IMR-90 (cell line): ENCODE data around the gene ARHGAP8. TPM values are rescaled to one million over a fixed set of nuclear protein-coding genes. Genes with fewer than 3 reads are reported as not detected.

Experiments used
- ATAC-seq: fragments of 200-7000 bp; cut with Tn5 transposase; 2 replicates; pipeline ENCODE4 v1.9.1; 2020; ENCODE audit warnings: low read depth, mild to moderate bottlenecking, moderate library complexity
- BruUV-seq: library from RNA; stranded (reverse); fragments of 400-500 nt; replicated peaks from 2 replicates; lab custom pipeline; 2021; lab: Mats Ljungman, UMichigan
- CTCF ChIA-PET: fragments of 300-600 bp; formaldehyde crosslinking; extraction: SDS; loops from one replicate; lab custom pipeline; 2021; ENCODE audit warnings: antibody characterized with exemption; lab: Yijun Ruan, JAX
- POLR2A ChIA-PET: fragments of 300-600 bp; sonication (Branson Sonifier 250); formaldehyde crosslinking; loops from one replicate; lab custom pipeline; 2022; ENCODE audit warnings: antibody characterized with exemption; ENCODE audit not compliant: unreplicated experiment; lab: Charles Lee
- DNase-seq: peaks from one replicate; pipeline ENCODE4 v3.0.0; 2013
- H2AFZ ChIP-seq: replicated peaks from 2 replicates; pipeline ENCODE3; 2013; ENCODE audit warnings: low read length, mild to moderate bottlenecking; ENCODE audit not compliant: poor library complexity
- H2AK5ac ChIP-seq: 2 replicates; pipeline ENCODE4 v1.6.1; 2013; ENCODE audit warnings: low read depth, low read length, inconsistent platforms
- H2AK9ac ChIP-seq: replicated peaks from 2 replicates; pipeline ENCODE3; 2013; ENCODE audit warnings: mild to moderate bottlenecking, low read depth, low read length, moderate library complexity; ENCODE audit not compliant: poor library complexity
- H2BK120ac ChIP-seq: 2 replicates; pipeline ENCODE4 v1.6.1; 2013; ENCODE audit warnings: low read depth, low read length, inconsistent platforms
- H2BK15ac ChIP-seq: 3 replicates; pipeline ENCODE4 v1.6.1; 2013; ENCODE audit warnings: low read depth, low read length, inconsistent platforms
- H2BK20ac ChIP-seq: 2 replicates; pipeline ENCODE4 v1.6.1; 2013; ENCODE audit warnings: low read depth, mild to moderate bottlenecking, inconsistent platforms, low read length, moderate library complexity
- H2BK5ac ChIP-seq: 2 replicates; pipeline ENCODE4 v1.6.1; 2013; ENCODE audit warnings: mild to moderate bottlenecking, low read depth, low read length, inconsistent platforms; ENCODE audit not compliant: poor library complexity, severe bottlenecking
- H3K14ac ChIP-seq: replicated peaks from 2 replicates; pipeline ENCODE4 v1.6.1; 2013; ENCODE audit warnings: low read depth, low read length, inconsistent platforms
- H3K18ac ChIP-seq: 2 replicates; pipeline ENCODE4 v1.6.1; 2013; ENCODE audit warnings: low read depth, low read length, control low read depth
- H3K23ac ChIP-seq: 2 replicates; pipeline ENCODE4 v1.6.1; 2013; ENCODE audit warnings: low read depth, low read length, inconsistent platforms
- H3K27ac ChIP-seq: 2 replicates; pipeline ENCODE4 v1.5.1; 2013; ENCODE audit warnings: mild to moderate bottlenecking, control low read depth, low read length; ENCODE audit not compliant: insufficient read depth
- H3K27me3 ChIP-seq: 2 replicates; pipeline ENCODE4 v1.6.1; 2013; ENCODE audit warnings: low read length; ENCODE audit not compliant: control insufficient read depth, insufficient read depth
- H3K36me3 ChIP-seq: 2 replicates; pipeline ENCODE4 v1.6.1; 2013; ENCODE audit warnings: low read length, mixed read lengths; ENCODE audit not compliant: control insufficient read depth, insufficient read depth
- H3K4ac ChIP-seq: 2 replicates; pipeline ENCODE4 v1.6.1; 2013; ENCODE audit warnings: low read depth, low read length, inconsistent platforms
- H3K4me1 ChIP-seq: 2 replicates; pipeline ENCODE4 v1.6.1; 2013; ENCODE audit warnings: low read length, mixed read lengths; ENCODE audit not compliant: control insufficient read depth, insufficient read depth
- H3K4me2 ChIP-seq: 2 replicates; pipeline ENCODE4 v1.6.1; 2013; ENCODE audit warnings: low read depth, mild to moderate bottlenecking, control low read depth, low read length, moderate library complexity
- H3K4me3 ChIP-seq: 2 replicates; pipeline ENCODE4 v1.5.1; 2013; ENCODE audit warnings: low read depth, mild to moderate bottlenecking, control low read depth, low read length, moderate library complexity; ENCODE audit not compliant: insufficient read depth
- H3K56ac ChIP-seq: 2 replicates; pipeline ENCODE4 v1.6.1; 2013; ENCODE audit warnings: low read length, inconsistent platforms; ENCODE audit not compliant: insufficient read depth; ENCODE audit errors: extremely low read depth
- H3K79me1 ChIP-seq, 2 experiments: 2 replicates each; pipeline ENCODE4 v1.6.1; 2013; ENCODE audit warnings: low read length in 2 of 2, inconsistent platforms in 1 of 2, low read depth in 1 of 2
- H3K9ac ChIP-seq: 2 replicates; pipeline ENCODE4 v1.6.1; 2013; ENCODE audit warnings: low read depth, low read length, control low read depth
- H3K9me1 ChIP-seq: 2 replicates; pipeline ENCODE4 v1.6.1; 2013; ENCODE audit warnings: low read length, inconsistent platforms; ENCODE audit not compliant: insufficient read depth
- H3K9me3 ChIP-seq: 2 replicates; pipeline ENCODE4 v1.6.1; 2013; ENCODE audit warnings: low read length; ENCODE audit not compliant: control insufficient read depth, insufficient read depth
- H4K20me1 ChIP-seq: 2 replicates; pipeline ENCODE4 v1.6.1; 2013; ENCODE audit warnings: low read length, inconsistent platforms; ENCODE audit not compliant: insufficient read depth
- H4K5ac ChIP-seq: 2 replicates; pipeline ENCODE4 v1.6.1; 2013; ENCODE audit warnings: mild to moderate bottlenecking, low read depth, low read length, control low read depth
- H4K8ac ChIP-seq, 2 experiments: 2 replicates each; pipeline ENCODE4 v1.6.1; 2013; ENCODE audit warnings: low read depth in 2 of 2, low read length in 2 of 2, control low read depth in 1 of 2, inconsistent platforms in 1 of 2
- H4K91ac ChIP-seq: 2 replicates; pipeline ENCODE4 v1.6.1; 2013; ENCODE audit warnings: low read depth, low read length, inconsistent platforms; ENCODE audit not compliant: insufficient read depth
- BHLHE40 ChIP-seq: fragments of 150-350 bp; IDR thresholded peaks from 2 replicates; pipeline ENCODE4 v1.6.1; 2016; ENCODE audit warnings: mild to moderate bottlenecking, low read depth, low read length
- CEBPB ChIP-seq: IDR thresholded peaks from 2 replicates; pipeline ENCODE4 v1.6.1; 2012; ENCODE audit warnings: low read depth, low read length, improper control_type of control experiment
- CHD1 ChIP-seq: IDR thresholded peaks from 2 replicates; pipeline ENCODE4 v1.6.1; 2012; ENCODE audit warnings: low read depth, low read length, improper control_type of control experiment
- FOS ChIP-seq: fragments of 150-350 bp; IDR thresholded peaks from 2 replicates; pipeline ENCODE4 v1.6.1; 2016; ENCODE audit warnings: low read depth, low read length
- MAFK ChIP-seq: IDR thresholded peaks from 2 replicates; pipeline ENCODE4 v1.6.1; 2012; ENCODE audit warnings: low read depth, low read length, improper control_type of control experiment
- MAZ ChIP-seq: IDR thresholded peaks from 2 replicates; pipeline ENCODE4 v1.6.1; 2012; ENCODE audit warnings: low read depth, mild to moderate bottlenecking, low read length, improper control_type of control experiment, moderate library complexity, borderline replicate concordance
- MXI1 ChIP-seq: IDR thresholded peaks from 2 replicates; pipeline ENCODE4 v1.6.1; 2012; ENCODE audit warnings: low read depth, mild to moderate bottlenecking, low read length, moderate library complexity, borderline replicate concordance
- NFE2L2 ChIP-seq: fragments of 150-350 bp; IDR thresholded peaks from 2 replicates; pipeline ENCODE4 v1.6.1; 2016; ENCODE audit warnings: low read depth, mild to moderate bottlenecking, low read length
- POLR2A ChIP-seq: IDR thresholded peaks from 2 replicates; pipeline ENCODE4 v1.6.1; 2012; ENCODE audit warnings: mild to moderate bottlenecking, low read depth, low read length
- RAD21 ChIP-seq: IDR thresholded peaks from 2 replicates; pipeline ENCODE4 v1.6.1; 2012; ENCODE audit warnings: low read length, improper control_type of control experiment
- RCOR1 ChIP-seq: IDR thresholded peaks from 2 replicates; pipeline ENCODE4 v1.6.1; 2012; ENCODE audit warnings: mild to moderate bottlenecking, low read length, improper control_type of control experiment; ENCODE audit not compliant: insufficient replicate concordance
- RFX5 ChIP-seq: IDR thresholded peaks from 2 replicates; pipeline ENCODE4 v1.8.0; 2012; ENCODE audit warnings: low read depth, mild to moderate bottlenecking, low read length, moderate library complexity
- USF2 ChIP-seq: fragments of 150-350 bp; IDR thresholded peaks from 2 replicates; pipeline ENCODE4 v1.6.1; 2017; ENCODE audit warnings: mild to moderate bottlenecking, antibody characterized with exemption, low read length, low read depth
- WGBS, 2 experiments: methylation state at CpG; one replicate each; pipeline versions ENCODE4 v1.1.5 to v1.1.7; 2013; ENCODE audit warnings: missing lambda C conversion rate in 2 of 2; ENCODE audit not compliant: insufficient read length in 1 of 2; ENCODE audit errors: extremely low coverage in 2 of 2; 5-methylcytosine and 5-hydroxymethylcytosine counted together
- dilution Hi-C: fragments of 300-500 bp; cut with HindIII; formaldehyde crosslinking; loops from one replicate; pipeline ENCODE4 v1.14.3; 2018; ENCODE audit warnings: low sequenced_read_pairs; ENCODE audit not compliant: unreplicated experiment
- in situ Hi-C: fragments of 300-500 bp; cut with MboI; formaldehyde crosslinking; loops from 3 replicates; pipeline ENCODE4 v1.14.3; 2019; ENCODE audit warnings: low sequenced_read_pairs, inconsistent platforms, mixed read lengths
- intact Hi-C: fragments of 100-400 bp; cut with micrococcal nuclease; formaldehyde crosslinking; loops from 2 replicates; pipeline ENCODE4 v1.10.0; 2022
- polyA plus RNA-seq, 3 experiments: library from polyadenylated mRNA; depleted of rRNA; stranded (reverse); fragments of >200 nt; gene quantifications; 2 replicates each; pipeline ENCODE4 v1.2.3, GENCODE V29; 2012; ENCODE audit warnings: low replicate concordance in 1 of 3
- total RNA-seq: library from RNA; depleted of rRNA; stranded (reverse); fragments of >200 nt; gene quantifications from 2 replicates; pipeline ENCODE4 v1.2.3, GENCODE V29; 2012
- TF ChIP-seq, protein P1 (sequence below): conservative IDR thresholded peaks from 2 replicates; pipeline ENCODE4 v1.5.1; 2012; ENCODE audit warnings: mild to moderate bottlenecking, low read depth, low read length, improper control_type of control experiment

ARHGAP8 gene
- total and polyA plus RNA-seq, 2 of the 4 experiments (the other 2 are of a cell fraction): 0.18 to 0.21 TPM

DNA sequence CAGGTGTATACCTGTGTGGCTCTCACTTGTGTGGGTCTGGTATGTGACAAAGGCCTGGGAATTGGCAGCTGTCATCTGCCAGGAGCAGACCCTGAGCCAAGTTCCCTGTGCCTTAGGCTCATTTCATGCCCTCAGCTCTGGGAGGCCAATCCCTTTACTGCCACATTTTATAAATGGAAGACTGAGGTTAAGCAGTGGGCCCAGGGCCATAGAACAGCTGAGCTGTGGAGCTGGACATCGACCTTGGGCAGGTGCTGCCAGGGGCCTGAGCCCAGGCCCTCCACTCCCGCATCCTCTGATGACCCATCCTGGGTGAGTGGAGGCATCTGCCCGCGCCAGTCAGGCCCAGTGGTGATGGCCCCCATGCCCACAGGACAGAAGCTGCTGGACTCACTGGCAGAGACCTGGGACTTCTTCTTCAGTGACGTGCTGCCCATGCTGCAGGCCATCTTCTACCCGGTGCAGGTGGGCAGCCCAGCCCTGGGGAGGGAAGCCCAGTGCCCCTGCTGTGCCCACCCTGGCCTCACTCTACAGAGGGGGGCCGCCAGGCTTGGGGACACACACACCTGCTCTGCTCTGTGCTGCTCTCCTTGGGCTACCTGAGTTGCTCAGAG is 20.9 kb upstream of the ARHGAP8 start (continued):
- no peak for TF ChIP-seq RCOR1
- no peak for TF ChIP-seq MAFK
- TF ChIP-seq NFE2L2: no peak

- no peak overlapping the region for H3K4me2 ChIP-seq
- intact Hi-C loops (loop anchor here (5.0 kb wide), 1 partner anchor 180 kb away; no protein-coding TSS in a partner anchor), dilution Hi-C loops (no loop called here), in situ Hi-C loops (no loop called here)
- H3K36me3 ChIP-seq: peaks cover 19% of the 10 kb centered on the region
- no peak overlapping the region for H2AK5ac ChIP-seq
- no peak overlapping the region for H2BK15ac ChIP-seq
- no peak overlapping the region for H3K14ac ChIP-seq
- H3K9me3 ChIP-seq: no peaks in the 10 kb centered on the region
- no peak overlapping the region for H3K27ac ChIP-seq
- H3K4me1 ChIP-seq: peaks cover 22% of the 10 kb centered on the region
- peaks cover 21% of the 10 kb centered on the region for H4K20me1 ChIP-seq
- no peak overlapping the region for H3K56ac ChIP-seq
- no TSS peak for BruUV-seq
- H3K9ac ChIP-seq: no peak overlapping the region
- H3K9me1 ChIP-seq: peaks cover 11% of the 10 kb centered on the region
- no peak overlapping the region for H3K23ac ChIP-seq
- H2BK20ac ChIP-seq: no peak overlapping the region
- POLR2A ChIA-PET: no interaction called here
- DNase-seq: no peak
- H3K4ac ChIP-seq: no peak overlapping the region
- H2AFZ ChIP-seq: peak overlapping the region; percentile 32
- no peak overlapping the region for H2BK120ac ChIP-seq
- H4K8ac ChIP-seq: no peak overlapping the region
- no peak overlapping the region for H4K91ac ChIP-seq
- no peak for ATAC-seq
- no peak overlapping the region for H2AK9ac ChIP-seq
- peaks cover 4 to 10% of the 10 kb centered on the region in 2 experiments; a peak in 1 of 4 replicates for H3K79me1 ChIP-seq
- no peak overlapping the region for H2BK5ac ChIP-seq
- H3K4me3 ChIP-seq: no peak overlapping the region
- WGBS, 2 experiments: 94% methylated on average over 10 of the region's 21 CpGs; no CpG with 5 or more reads in 1 of the 2 experiments
- no peak overlapping the region for H3K18ac ChIP-seq
- CTCF ChIA-PET: no interaction called here
- no peaks in the 10 kb centered on the region for H3K27me3 ChIP-seq
- no peak overlapping the region for H4K5ac ChIP-seq
- TF ChIP-seq MAZ (no peak), FOS (no peak), CHD1 (no peak), RFX5 (no peak), BHLHE40 (no peak), NFE2L2 (no peak), USF2 (no peak), MAFK (no peak), POLR2A (no peak), CEBPB (no peak), MXI1 (no peak), RAD21 (no peak), RCOR1 (no peak)
- TF ChIP-seq, protein P1, sequence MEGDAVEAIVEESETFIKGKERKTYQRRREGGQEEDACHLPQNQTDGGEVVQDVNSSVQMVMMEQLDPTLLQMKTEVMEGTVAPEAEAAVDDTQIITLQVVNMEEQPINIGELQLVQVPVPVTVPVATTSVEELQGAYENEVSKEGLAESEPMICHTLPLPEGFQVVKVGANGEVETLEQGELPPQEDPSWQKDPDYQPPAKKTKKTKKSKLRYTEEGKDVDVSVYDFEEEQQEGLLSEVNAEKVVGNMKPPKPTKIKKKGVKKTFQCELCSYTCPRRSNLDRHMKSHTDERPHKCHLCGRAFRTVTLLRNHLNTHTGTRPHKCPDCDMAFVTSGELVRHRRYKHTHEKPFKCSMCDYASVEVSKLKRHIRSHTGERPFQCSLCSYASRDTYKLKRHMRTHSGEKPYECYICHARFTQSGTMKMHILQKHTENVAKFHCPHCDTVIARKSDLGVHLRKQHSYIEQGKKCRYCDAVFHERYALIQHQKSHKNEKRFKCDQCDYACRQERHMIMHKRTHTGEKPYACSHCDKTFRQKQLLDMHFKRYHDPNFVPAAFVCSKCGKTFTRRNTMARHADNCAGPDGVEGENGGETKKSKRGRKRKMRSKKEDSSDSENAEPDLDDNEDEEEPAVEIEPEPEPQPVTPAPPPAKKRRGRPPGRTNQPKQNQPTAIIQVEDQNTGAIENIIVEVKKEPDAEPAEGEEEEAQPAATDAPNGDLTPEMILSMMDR: no peak
These were observed 20.3 kb upstream of the ARHGAP8 start for GRCh38 chr22:44732017-44732561.
